Measurements from ENCODE around the gene BEGAIN. TPM values are rescaled to one million over a fixed set of nuclear protein-coding genes. Genes with fewer than 3 reads are reported as not detected.

The BEGAIN gene
- total RNA-seq, 1 donor from 2014 or later: 7.0 TPM

DNA sequence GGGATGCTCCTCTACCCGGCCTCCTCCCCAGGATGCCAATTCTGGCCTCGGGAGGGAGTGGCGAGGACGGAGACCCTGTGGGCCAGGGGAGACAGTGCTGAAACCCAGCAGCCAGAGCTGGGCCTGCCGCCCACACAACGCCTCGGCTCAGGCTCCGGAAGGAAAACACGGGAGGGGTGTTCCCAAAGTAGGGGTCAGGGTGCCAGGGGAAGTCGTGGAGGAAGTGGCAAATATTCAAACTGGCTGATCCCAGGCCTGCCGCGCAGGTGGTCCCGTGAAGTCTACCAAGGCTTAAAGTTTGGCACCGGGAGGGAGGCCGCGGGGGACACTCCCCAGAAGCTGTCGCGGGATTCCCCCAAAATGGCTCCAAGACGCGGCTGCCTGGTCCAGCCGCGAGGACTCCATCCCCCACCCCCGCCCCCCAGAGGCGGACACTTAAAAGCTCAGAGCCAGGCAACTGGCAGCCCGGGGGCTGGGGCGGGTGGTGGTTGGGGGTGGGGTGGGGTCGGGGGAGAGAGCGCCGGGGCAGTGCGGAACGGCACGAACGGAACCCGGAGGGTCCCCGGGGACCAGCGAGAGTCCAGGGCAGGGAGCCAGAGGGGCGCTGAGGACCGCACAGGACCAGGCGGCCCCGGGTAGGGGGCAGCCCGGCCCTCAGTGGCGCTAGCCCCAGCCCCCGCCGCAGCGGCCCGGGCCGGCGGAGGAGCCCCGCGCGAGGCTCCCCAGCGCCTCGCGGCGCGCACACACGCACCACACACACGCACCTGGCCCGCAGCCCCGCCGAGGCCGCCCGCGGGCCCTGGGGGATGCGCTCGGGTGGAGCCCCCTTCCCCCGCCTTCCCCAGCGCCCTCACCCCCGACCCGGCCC is 20.0 kb downstream of the BEGAIN start:
- no peak for DNase-seq
- peaks cover 13% of the 10 kb centered on the region for H3K27me3 Mint-ChIP-seq (ENCODE audit: unreplicated experiment)
- no peak overlapping the region for H3K27ac Mint-ChIP-seq (ENCODE audit: unreplicated experiment)
- no peaks in the 10 kb centered on the region for H3K9me3 Mint-ChIP-seq (ENCODE audit: unreplicated experiment)
- TF ChIP-seq, protein P1, sequence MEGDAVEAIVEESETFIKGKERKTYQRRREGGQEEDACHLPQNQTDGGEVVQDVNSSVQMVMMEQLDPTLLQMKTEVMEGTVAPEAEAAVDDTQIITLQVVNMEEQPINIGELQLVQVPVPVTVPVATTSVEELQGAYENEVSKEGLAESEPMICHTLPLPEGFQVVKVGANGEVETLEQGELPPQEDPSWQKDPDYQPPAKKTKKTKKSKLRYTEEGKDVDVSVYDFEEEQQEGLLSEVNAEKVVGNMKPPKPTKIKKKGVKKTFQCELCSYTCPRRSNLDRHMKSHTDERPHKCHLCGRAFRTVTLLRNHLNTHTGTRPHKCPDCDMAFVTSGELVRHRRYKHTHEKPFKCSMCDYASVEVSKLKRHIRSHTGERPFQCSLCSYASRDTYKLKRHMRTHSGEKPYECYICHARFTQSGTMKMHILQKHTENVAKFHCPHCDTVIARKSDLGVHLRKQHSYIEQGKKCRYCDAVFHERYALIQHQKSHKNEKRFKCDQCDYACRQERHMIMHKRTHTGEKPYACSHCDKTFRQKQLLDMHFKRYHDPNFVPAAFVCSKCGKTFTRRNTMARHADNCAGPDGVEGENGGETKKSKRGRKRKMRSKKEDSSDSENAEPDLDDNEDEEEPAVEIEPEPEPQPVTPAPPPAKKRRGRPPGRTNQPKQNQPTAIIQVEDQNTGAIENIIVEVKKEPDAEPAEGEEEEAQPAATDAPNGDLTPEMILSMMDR (IDR thresholded peaks at IDR 0.05; ENCODE audit: partially characterized antibody, unreplicated experiment): no peak
- H3K4me3 Mint-ChIP-seq (ENCODE audit: unreplicated experiment): no peak overlapping the region
- no peaks in the 10 kb centered on the region for H3K36me3 Mint-ChIP-seq (ENCODE audit: unreplicated experiment)
- H3K4me1 Mint-ChIP-seq (ENCODE audit: low read depth, unreplicated experiment): peaks cover 23% of the 10 kb centered on the region

DNA sequence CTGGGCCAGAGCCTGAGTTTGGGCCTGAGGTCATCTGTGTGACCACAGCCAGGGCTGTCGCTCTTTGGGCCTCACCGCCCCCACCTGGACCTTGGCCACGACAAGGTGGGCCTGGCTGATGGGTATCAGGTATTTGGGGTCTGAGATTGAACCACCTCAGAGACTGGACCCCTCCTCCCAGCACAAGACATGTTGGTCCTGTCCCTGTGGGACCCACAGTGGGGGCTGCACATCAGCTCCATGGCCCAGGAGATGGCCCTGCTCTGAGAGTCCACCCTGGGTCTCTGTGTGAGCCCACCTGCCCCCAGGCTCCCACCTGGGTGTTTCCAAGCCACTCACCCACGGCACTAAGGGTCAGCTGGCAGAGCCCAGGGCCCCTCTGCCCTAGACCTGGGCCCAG is 20.6 kb downstream of the BEGAIN start:
- H3K9me3 Mint-ChIP-seq (ENCODE audit: unreplicated experiment): no peaks in the 10 kb centered on the region
- no peak overlapping the region for H3K4me3 Mint-ChIP-seq (ENCODE audit: unreplicated experiment)
- no peak overlapping the region for H3K27ac Mint-ChIP-seq (ENCODE audit: unreplicated experiment)
- TF ChIP-seq, protein P1 (IDR thresholded peaks at IDR 0.05; ENCODE audit: partially characterized antibody, unreplicated experiment): no peak
- no peaks in the 10 kb centered on the region for H3K36me3 Mint-ChIP-seq (ENCODE audit: unreplicated experiment)
- H3K27me3 Mint-ChIP-seq (ENCODE audit: unreplicated experiment): peaks cover 10% of the 10 kb centered on the region
- H3K4me1 Mint-ChIP-seq (ENCODE audit: low read depth, unreplicated experiment): peaks cover 20% of the 10 kb centered on the region
- no peak for DNase-seq

DNA sequence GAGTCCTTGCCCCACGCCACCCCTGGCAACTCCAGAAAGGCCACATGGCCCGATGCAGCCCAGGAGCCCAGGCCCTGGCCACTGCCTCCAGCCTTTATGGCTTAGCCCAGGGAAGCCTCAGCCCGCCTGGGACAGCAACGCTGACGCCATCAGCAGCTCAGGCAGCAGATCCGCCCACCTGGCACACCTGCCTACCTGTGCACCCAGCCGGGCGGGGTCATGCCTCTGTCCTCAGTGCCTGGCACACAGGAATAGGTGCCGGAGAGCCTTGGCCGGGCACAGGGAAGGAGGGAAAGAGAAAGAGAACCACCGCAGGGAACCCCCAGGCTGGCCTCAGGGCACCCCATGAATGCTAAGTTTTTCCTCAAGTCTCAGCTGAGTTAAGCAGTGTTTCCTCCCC is 21.1 kb downstream of the BEGAIN start:
- TF ChIP-seq, protein P1 (IDR thresholded peaks at IDR 0.05; ENCODE audit: partially characterized antibody, unreplicated experiment): no peak
- Mint-ChIP-seq H3K4me1 (ENCODE audit: low read depth, unreplicated experiment) (peaks cover 20% of the 10 kb centered on the region), H3K36me3 (ENCODE audit: unreplicated experiment) (no peaks in the 10 kb centered on the region), H3K27ac (ENCODE audit: unreplicated experiment) (no peak overlapping the region), H3K9me3 (ENCODE audit: unreplicated experiment) (no peaks in the 10 kb centered on the region), H3K27me3 (ENCODE audit: unreplicated experiment) (peaks cover 10% of the 10 kb centered on the region), H3K4me3 (ENCODE audit: unreplicated experiment) (no peak overlapping the region)
- DNase-seq: no peak

DNA sequence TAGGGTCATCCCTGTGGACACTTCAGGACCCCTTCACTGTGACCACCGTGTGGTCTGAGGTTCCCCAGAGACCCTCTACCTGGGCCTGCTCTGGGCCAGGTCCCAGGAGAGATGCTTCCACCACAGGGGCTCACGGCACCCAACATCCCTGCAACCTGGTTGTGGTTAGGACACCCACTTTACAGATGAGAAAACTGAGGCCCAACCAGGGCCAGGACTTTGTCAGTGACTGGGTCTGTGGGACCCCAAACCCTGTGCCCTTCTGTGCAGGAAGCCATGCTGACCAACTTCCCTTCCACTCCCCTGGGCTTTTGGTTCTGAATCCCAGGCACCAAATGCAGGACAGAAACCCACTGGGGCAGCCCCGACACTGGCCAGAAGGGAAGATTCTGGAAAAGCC is 21.6 kb downstream of the BEGAIN start:
- DNase-seq: no peak
- peaks cover 20% of the 10 kb centered on the region for H3K4me1 Mint-ChIP-seq (ENCODE audit: low read depth, unreplicated experiment)
- H3K27me3 Mint-ChIP-seq (ENCODE audit: unreplicated experiment): peaks cover 10% of the 10 kb centered on the region
- no peak overlapping the region for H3K27ac Mint-ChIP-seq (ENCODE audit: unreplicated experiment)
- H3K9me3 Mint-ChIP-seq (ENCODE audit: unreplicated experiment): no peaks in the 10 kb centered on the region
- no peaks in the 10 kb centered on the region for H3K36me3 Mint-ChIP-seq (ENCODE audit: unreplicated experiment)
- TF ChIP-seq, protein P1 (IDR thresholded peaks at IDR 0.05; ENCODE audit: partially characterized antibody, unreplicated experiment): no peak
- H3K4me3 Mint-ChIP-seq (ENCODE audit: unreplicated experiment): no peak overlapping the region

DNA sequence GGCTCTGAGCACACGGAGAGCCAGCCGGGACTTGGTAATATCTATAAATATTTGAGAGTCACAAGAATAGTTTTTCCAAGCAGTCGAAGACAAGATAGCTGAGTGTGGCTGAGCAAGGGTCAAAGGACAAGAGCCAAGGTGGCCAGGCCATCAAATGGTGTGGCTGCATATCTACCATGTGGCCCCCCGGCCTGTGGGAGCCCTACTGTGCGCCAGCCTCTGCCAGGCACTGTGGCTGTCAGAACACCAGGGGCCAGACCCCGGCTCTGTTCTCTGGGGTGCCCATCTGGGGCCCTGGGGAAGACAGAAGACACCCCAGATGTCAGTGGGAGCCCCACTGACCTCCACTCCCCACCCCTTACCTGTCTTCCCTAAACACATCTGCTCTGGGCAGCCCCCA is 22.7 kb downstream of the BEGAIN start:
- Mint-ChIP-seq H3K4me1 (ENCODE audit: low read depth, unreplicated experiment) (peaks cover 19% of the 10 kb centered on the region), H3K4me3 (ENCODE audit: unreplicated experiment) (no peak overlapping the region)

More for the DNA sequence above, 22.7 kb downstream of the BEGAIN start:
- DNase-seq: no peak
- peaks cover 6% of the 10 kb centered on the region for H3K27me3 Mint-ChIP-seq (ENCODE audit: unreplicated experiment)
- H3K9me3 Mint-ChIP-seq (ENCODE audit: unreplicated experiment): no peaks in the 10 kb centered on the region
- H3K27ac Mint-ChIP-seq (ENCODE audit: unreplicated experiment): no peak overlapping the region
- TF ChIP-seq, protein P1 (IDR thresholded peaks at IDR 0.05; ENCODE audit: partially characterized antibody, unreplicated experiment): no peak
- no peaks in the 10 kb centered on the region for H3K36me3 Mint-ChIP-seq (ENCODE audit: unreplicated experiment)
